CMK (cell line): ENCODE measurements around the gene MRPL23.

Source experiments
- DNase-seq: peaks from one replicate; pipeline ENCODE4 v3.0.0-alpha.2; 2010; ENCODE audit warnings: low read depth

The MRPL23 gene

DNA sequence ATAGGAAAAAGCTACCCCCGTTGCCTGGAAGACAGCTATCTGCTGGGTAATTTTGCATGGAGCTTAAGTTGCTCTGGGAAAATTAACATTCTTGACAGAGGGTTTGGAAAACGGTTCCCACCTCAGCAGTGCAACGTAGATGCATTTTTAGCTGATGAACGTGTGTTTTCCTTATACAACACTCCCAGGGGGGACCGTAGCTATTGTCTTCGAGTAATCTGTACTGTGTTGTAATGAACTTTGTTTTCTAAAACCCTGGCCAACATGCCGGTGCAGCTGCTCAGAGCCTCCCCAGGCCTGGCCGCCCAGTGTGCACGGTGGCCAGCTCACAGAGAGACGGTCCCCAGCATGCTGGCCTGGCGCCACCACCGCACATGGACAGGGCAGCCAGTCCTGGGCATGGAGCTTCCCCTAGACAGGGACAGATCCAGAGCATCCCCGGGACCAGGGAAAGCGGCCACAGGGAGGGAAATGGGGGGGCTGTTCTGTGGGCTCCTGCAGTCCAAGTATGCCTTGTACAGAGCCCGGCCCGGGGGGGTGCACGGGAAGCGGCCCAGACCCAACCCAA lies 25.5 kb upstream of the MRPL23 start:
- DNase-seq: no peak

GRCh38 chr11:1922481-1923081 lies 24.6 kb upstream of the MRPL23 start:
- DNase-seq: no peak

- DNase-seq: no peak
Measured at GRCh38 chr11:1923201-1923956, 23.8 kb upstream of the MRPL23 start.

DNA sequence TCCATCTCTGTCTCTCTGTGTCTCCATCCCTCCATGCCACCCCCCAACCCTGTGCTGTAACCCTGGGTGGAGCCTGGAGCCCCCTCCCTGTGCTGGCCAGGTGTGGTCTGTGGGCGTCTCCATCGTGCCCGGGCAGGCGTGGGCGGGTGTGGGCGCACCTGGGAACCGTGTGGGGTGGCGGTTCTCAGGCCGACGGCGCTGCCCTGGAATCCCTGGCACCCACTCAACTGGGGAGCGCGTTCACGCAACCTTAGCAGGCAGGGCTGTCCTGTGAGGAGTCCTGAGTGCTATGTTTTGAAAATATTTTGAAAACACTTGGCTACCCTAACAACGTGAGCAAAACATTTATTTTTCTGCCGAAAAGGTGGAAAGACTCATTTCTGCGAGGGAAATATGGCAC lies 23.0 kb upstream of the MRPL23 start:
- no peak for DNase-seq

GRCh38 chr11:1924646-1925372 lies 22.3 kb upstream of the MRPL23 start:
- no peak for DNase-seq

- no peak for DNase-seq
Measured at GRCh38 chr11:1925373-1926155, 21.6 kb upstream of the MRPL23 start.

- peak; percentile 22 for DNase-seq
Measured at GRCh38 chr11:1926156-1927025, 20.7 kb upstream of the MRPL23 start.

- no peak for DNase-seq
Measured at GRCh38 chr11:1927026-1927847, 19.9 kb upstream of the MRPL23 start.

GRCh38 chr11:1927848-1928469 lies 19.2 kb upstream of the MRPL23 start:
- no peak for DNase-seq

DNA sequence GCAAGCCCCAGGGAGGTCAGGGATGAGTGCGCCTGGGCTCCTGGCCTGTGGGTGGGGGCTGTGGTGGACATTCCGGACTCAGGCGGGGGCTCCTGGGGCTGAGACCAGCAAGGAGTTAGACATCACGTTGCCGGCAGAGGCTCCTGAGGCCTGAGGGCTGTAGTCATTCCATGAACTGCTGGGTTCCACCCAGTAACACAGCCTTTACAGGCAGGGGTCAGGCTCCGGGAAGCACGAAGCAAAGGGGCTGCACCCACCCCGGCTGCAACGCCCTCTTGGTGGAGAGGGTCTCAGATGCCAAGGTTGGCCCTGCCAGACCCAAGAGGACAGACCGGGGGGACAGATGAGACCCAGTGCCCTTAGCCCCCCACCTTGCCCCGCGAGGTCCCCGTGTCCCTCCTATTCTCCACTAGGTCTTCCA lies 18.7 kb upstream of the MRPL23 start:
- DNase-seq: no peak

DNA sequence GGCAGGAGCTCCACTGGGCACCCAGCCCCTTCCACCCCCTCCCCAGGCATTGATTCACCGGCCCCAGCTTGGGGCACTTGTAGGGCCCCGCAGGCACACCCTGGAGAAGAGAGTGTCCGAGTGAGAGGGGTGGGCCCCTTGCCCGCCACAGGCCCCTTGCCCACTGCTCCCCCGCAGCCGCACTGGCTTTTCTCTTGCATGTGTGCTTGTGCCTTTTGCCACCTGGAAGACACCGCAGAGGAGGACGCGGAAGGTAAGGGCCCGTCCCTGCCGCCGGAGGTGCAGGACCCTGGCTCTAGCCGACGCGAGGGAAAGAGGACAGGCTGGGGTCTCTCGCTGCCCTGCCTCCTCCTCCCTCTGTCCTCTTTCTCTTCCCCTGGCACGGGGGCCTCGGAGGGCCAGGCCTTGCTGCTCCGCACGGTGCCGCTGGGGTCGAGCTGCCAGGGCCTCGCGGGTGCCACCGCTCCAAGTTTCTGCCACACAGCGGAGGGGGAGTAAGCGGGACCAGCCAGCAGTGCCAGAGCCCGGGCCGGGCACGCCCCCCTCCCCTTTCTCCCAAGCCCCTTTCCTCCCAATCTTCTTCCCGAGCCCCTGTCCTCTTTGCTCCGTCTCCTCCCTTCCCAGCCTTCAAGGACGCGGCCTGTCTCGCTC lies 18.1 kb upstream of the MRPL23 start:
- DNase-seq: no peak

DNA sequence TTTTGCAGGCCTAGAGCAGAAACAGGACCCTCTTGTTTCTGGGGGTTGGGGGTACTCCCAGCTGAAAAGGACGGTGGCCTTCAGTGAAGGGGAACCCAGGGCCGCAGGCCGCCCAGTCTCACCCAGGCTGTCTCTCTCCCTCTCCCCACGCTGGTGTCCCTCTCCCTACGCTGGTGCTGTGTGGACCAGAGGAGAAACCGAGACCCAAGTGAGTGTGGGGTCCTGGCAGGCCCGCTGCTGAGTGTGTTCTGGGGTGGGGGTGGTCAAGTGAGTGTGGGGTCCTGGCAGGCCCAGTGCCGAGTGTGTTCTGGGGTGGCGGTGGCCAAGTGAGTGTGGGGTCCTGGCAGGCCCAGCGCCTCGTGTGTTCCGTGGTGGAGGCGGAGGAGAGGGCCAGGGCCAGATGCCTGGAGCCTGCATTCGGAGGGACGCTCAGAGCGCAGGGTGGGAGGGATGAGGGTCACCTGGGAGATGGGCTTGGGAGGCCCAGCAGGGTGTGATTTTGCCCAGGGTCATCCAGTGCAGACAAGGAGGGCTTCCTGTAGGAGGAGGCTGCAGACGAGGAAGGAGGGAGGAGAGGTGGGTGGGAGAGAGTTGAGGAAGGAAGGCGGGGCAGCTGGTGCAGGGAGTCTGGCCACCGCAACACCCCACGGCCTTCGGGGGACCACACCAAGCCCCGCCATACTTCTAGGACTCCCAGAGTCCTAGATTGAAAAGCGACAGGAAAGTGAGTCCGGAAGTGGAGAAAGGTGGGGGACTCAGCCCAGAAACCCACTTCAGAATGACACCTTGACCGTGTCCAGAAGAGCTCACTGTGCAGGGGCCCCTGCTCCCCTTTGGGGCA lies 17.3 kb upstream of the MRPL23 start:
- DNase-seq: no peak

- DNase-seq: no peak
Measured at GRCh38 chr11:1930462-1930830, 16.7 kb upstream of the MRPL23 start.

DNA sequence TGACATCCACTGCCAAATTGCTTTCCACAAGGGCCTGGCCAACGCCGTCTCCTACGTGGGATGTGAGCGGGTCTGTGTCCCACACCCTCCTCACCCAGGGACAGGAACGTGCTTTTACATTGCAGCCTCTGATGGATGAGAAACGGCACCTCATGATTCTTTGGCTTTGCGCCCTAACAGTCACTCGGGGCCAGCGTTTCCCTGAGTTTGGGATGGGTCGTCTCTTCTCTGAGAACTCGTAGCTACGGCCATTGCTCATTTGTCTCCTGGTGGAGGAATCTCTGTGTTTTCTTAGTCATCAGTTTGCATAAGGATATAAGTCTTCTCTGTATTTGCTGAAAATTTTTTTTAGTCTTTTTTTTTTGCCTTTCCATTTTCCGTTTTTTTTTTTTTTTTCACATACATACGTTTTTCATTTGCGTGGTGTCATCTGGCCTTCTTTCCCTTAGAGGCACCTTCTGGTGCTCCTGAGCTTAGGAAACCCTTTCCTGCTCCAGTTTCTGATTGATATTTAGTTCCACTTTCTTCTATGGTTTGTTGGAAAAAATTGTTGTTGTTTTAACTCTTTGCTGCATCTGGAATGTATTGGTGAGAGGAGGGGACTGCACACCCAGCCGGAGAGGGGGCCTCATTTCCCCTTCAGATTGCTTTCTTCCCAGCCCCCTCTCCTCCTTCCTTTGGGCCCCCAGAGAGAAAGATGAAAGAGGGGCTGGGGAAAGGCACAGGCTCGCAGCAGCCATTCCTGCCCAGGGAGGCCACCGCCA lies 15.6 kb upstream of the MRPL23 start:
- DNase-seq: no peak

- DNase-seq: no peak
Measured at GRCh38 chr11:1932105-1932480, 15.0 kb upstream of the MRPL23 start.

- no peak for DNase-seq
Measured at GRCh38 chr11:1932681-1933080, 14.5 kb upstream of the MRPL23 start.
